ENCODE results near the gene SRRM2. TPM values are rescaled to one million over a fixed set of nuclear protein-coding genes. Genes with fewer than 3 reads are reported as not detected.

The SRRM2 gene
- 635 and 680 TPM in 2 replicates for total RNA-seq

DNA sequence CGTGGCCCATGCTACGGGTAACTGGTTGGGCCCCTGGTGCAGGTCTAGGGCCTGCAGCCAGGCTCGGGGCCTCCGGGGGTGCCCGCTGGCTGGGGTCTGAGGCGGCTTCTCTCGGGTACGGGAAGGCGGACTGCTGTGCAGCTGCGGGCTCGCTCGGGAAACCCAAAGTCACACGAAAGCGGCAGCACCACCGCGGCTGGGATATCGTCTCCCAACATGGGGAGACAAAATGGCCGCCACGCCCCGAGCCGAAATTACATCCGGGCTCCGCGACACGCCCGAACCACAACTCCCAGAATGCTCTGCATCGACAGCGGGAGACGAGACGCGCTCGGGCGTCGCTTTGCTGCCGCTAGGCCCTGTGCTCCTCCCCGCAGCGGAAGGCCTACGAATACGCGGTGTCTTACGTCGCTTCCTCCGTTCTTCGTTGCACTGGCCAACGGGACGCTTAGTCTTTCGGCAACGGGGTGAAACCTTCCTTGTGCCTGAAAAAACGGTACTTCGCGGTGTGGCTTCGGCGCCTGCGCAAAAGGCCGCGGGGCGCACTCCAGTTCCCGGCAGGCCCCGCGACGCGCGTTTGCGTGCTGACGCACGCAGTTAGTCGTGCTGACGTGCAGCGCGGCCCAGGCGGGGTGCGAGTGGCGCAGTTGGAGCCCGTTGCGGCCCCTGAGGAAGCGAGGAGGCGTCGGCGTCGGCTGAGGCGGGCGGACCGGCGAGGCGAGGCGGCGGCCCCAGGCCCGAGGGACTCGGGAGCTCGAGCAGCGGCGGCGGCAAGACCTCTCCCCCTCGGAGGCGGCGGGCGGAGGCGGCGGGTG, at the start of gene SRRM2:
Gene SRRM2 (plus strand): TSS at position 604 of the 815 bp plus-strand sequence. CDS start 3,727 bp downstream, outside the sequence.
- peak; percentile 99 for DNase-seq
- peaks cover 53% of the 10 kb centered on the region for H3K4me1 Mint-ChIP-seq
- H3K4me3 Mint-ChIP-seq = peak within 1 kb of the TSS; percentile 90
- H3K27ac Mint-ChIP-seq = peak within 1 kb of the TSS; percentile 99
- H3K27me3 Mint-ChIP-seq = no peaks in the 10 kb centered on the region
- intact Hi-C loops (cut with micrococcal nuclease) = loop anchor here (1.0 to 5.0 kb wide), 4 partner anchors 25 to 595 kb away; partner anchors contain the start of genes ELOB, KCTD5 and TRAF7
- peaks cover 4% of the 10 kb centered on the region for H3K9me3 Mint-ChIP-seq
- peaks cover 54% of the 10 kb centered on the region for H3K36me3 Mint-ChIP-seq (ENCODE audit: low read depth)

DNA sequence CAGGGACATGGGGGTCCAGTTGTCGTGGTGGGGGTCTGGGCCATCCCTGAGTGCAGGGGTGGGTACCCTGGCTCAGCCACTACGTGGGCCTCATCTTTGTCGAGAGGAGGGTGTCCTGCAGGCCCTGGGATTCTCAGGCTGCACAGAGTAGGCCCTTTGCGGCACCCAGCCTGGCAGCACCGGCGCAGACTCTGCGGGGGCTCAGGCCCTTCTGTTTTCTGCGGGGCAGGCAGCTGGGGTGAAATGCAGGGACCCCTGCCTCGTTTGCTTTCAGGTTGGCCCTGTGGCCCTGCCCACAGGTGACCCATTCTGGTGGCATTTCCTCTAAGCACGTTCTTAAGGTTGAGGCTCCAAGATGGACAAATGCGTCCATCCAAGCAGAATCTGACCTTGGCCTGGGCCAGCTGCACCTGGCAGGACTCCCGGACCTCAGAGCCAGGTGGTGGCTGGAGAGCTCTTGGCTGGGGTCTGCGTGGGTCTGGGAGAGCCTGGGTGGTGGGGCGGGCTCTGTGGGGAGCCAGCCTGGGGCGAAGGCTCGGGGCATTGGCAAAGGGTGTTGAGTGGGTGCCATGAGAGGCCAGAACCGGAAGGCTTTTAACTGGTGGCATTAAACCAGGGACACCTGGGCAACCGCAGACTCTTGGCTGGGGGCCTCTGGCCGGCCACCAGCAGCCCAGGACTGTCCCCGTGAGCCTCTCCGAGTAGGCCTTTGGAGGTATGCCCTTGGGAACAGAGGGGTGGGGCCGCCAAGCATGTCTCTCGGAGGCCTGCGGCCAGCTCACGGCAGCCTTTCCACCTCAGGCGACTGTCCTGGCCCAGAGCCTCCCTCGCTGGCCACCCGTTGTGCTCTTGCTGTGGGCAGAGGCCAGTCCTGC, 49.3 kb upstream of the SRRM2 start:
- H3K4me3 Mint-ChIP-seq = no peak overlapping the region
- DNase-seq = no peak
- H3K27me3 Mint-ChIP-seq = no peaks in the 10 kb centered on the region
- H3K9me3 Mint-ChIP-seq = no peaks in the 10 kb centered on the region
- intact Hi-C loops (cut with micrococcal nuclease) = no loop called here
- H3K4me1 Mint-ChIP-seq = no peaks in the 10 kb centered on the region
- peaks cover 22% of the 10 kb centered on the region for H3K36me3 Mint-ChIP-seq (ENCODE audit: low read depth)
- no peak overlapping the region for H3K27ac Mint-ChIP-seq

GRCh38 chr16:2704166-2704982, 48.1 kb upstream of the SRRM2 start:
- Mint-ChIP-seq H3K4me3 (no peak overlapping the region), H3K27me3 (no peaks in the 10 kb centered on the region), H3K27ac (no peak overlapping the region), H3K36me3 (ENCODE audit: low read depth) (peaks cover 24% of the 10 kb centered on the region), H3K4me1 (no peaks in the 10 kb centered on the region), H3K9me3 (no peaks in the 10 kb centered on the region)
- no peak for DNase-seq
- intact Hi-C loops (cut with micrococcal nuclease) = no loop called here

DNA sequence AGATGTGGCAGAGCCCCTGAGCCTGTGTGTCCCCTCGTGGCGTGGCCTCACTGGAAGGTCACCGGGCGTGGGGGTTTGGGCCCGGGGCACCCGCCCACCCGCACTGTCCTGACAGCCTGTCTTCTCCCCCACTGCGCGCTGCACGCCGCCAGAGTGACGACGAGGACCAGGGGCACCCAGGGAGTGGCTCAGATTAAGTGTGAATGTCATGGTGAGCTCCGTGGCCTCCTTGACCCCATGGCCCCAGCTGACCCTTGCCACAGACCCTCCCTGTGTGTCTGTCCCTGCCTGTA, 47.5 kb upstream of the SRRM2 start:
- Mint-ChIP-seq H3K27me3 (no peaks in the 10 kb centered on the region), H3K36me3 (ENCODE audit: low read depth) (peaks cover 20% of the 10 kb centered on the region), H3K4me1 (no peaks in the 10 kb centered on the region), H3K4me3 (no peak overlapping the region), H3K9me3 (no peaks in the 10 kb centered on the region), H3K27ac (no peak overlapping the region)
- DNase-seq = no peak
- intact Hi-C loops (cut with micrococcal nuclease) = no loop called here

GRCh38 chr16:2705351-2705750, 47.1 kb upstream of the SRRM2 start:
- intact Hi-C loops (cut with micrococcal nuclease) = no loop called here

GRCh38 chr16:2706085-2706484, 46.4 kb upstream of the SRRM2 start:
- Mint-ChIP-seq H3K36me3 (ENCODE audit: low read depth) (peaks cover 26% of the 10 kb centered on the region), H3K4me1 (no peaks in the 10 kb centered on the region)
- intact Hi-C loops (cut with micrococcal nuclease) = no loop called here

More at GRCh38 chr16:2705351-2705750, 47.1 kb upstream of the SRRM2 start:
- Mint-ChIP-seq H3K4me3 (no peak overlapping the region), H3K36me3 (ENCODE audit: low read depth) (peaks cover 22% of the 10 kb centered on the region), H3K27me3 (no peaks in the 10 kb centered on the region), H3K9me3 (no peaks in the 10 kb centered on the region), H3K4me1 (no peaks in the 10 kb centered on the region), H3K27ac (no peak overlapping the region)
- no peak for DNase-seq

DNA sequence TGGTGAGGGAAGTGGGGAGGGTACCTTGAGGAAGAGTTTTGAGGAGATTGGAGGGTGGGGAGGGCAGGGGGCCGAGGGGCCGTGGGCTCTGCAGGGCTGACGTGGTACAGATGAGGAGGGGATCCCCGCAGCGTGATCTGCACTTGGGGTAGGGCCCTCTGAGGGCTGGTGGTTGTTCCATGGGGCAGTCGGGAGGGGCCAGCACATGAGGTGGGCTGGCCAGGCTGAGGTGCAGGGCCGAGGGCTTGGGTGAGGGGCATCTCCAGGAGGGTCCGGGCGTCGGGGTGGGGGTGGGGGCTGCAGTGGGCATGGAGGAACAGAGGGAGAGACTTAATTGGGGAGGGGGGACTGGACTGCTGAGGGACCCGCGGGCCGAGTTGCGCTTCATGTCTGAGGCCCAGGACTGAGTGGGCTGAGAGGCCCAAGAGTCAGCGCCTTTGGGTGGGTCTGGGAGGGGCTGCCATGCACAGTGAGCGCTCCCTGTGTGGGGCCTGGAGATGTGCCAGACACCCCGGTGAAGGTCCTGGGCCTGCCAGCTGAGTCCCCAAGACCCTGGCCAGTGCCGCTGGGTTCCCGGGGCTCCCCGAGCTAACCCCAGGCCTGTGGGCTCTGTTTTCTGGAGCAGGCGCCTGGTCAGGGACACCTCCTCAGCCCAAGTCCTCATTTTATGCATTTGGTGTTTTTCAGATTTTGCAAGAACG, 45.7 kb upstream of the SRRM2 start:
- Mint-ChIP-seq H3K4me1 (no peaks in the 10 kb centered on the region), H3K27ac (no peak overlapping the region), H3K9me3 (no peaks in the 10 kb centered on the region), H3K4me3 (no peak overlapping the region), H3K27me3 (no peaks in the 10 kb centered on the region), H3K36me3 (ENCODE audit: low read depth) (peaks cover 26% of the 10 kb centered on the region)
- intact Hi-C loops (cut with micrococcal nuclease) = no loop called here
- DNase-seq = no peak

More at GRCh38 chr16:2706085-2706484, 46.4 kb upstream of the SRRM2 start:
- Mint-ChIP-seq H3K27ac (no peak overlapping the region), H3K4me3 (no peak overlapping the region), H3K9me3 (no peaks in the 10 kb centered on the region), H3K27me3 (no peaks in the 10 kb centered on the region)
- DNase-seq = no peak

GRCh38 chr16:2707368-2708289, 44.8 kb upstream of the SRRM2 start:
- Mint-ChIP-seq H3K27ac (no peak overlapping the region), H3K27me3 (no peaks in the 10 kb centered on the region), H3K4me3 (no peak overlapping the region), H3K9me3 (no peaks in the 10 kb centered on the region), H3K36me3 (ENCODE audit: low read depth) (peaks cover 20% of the 10 kb centered on the region), H3K4me1 (no peaks in the 10 kb centered on the region)
- no peak for DNase-seq
- intact Hi-C loops (cut with micrococcal nuclease) = no loop called here

DNA sequence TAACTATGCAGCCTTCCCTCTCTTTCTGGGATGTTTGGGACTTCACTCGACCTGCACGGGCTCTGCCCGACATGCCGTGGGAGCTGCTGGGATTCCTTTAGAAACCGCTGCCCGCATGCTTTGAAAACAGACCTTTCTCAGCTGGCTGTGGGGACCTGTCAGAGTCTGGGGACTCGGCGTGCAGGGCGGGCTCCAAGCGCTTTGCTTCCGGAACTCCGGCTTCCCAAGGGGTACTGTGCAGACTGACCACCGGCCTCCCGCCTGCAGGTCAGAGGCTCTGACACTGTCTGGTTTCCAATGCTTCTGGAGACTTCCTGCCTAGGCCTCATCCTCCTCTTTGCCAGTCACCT, 44.2 kb upstream of the SRRM2 start:
- no peak overlapping the region for H3K4me3 Mint-ChIP-seq
- no peaks in the 10 kb centered on the region for H3K9me3 Mint-ChIP-seq
- H3K36me3 Mint-ChIP-seq (ENCODE audit: low read depth) = peaks cover 20% of the 10 kb centered on the region
- H3K27me3 Mint-ChIP-seq = no peaks in the 10 kb centered on the region
- intact Hi-C loops (cut with micrococcal nuclease) = no loop called here
- DNase-seq = no peak
- no peaks in the 10 kb centered on the region for H3K4me1 Mint-ChIP-seq
- no peak overlapping the region for H3K27ac Mint-ChIP-seq

GRCh38 chr16:2708955-2709587, 43.4 kb upstream of the SRRM2 start:
- Mint-ChIP-seq H3K36me3 (ENCODE audit: low read depth) (peaks cover 20% of the 10 kb centered on the region), H3K27me3 (no peaks in the 10 kb centered on the region), H3K27ac (no peak overlapping the region), H3K4me3 (no peak overlapping the region), H3K9me3 (no peaks in the 10 kb centered on the region), H3K4me1 (no peaks in the 10 kb centered on the region)
- intact Hi-C loops (cut with micrococcal nuclease) = no loop called here
- DNase-seq = no peak

GRCh38 chr16:2709588-2709984, 42.9 kb upstream of the SRRM2 start:
- intact Hi-C loops (cut with micrococcal nuclease) = no loop called here
- Mint-ChIP-seq H3K4me3 (no peak overlapping the region), H3K27ac (no peak overlapping the region), H3K9me3 (no peaks in the 10 kb centered on the region), H3K4me1 (no peaks in the 10 kb centered on the region), H3K27me3 (no peaks in the 10 kb centered on the region), H3K36me3 (ENCODE audit: low read depth) (peaks cover 20% of the 10 kb centered on the region)
- no peak for DNase-seq

DNA sequence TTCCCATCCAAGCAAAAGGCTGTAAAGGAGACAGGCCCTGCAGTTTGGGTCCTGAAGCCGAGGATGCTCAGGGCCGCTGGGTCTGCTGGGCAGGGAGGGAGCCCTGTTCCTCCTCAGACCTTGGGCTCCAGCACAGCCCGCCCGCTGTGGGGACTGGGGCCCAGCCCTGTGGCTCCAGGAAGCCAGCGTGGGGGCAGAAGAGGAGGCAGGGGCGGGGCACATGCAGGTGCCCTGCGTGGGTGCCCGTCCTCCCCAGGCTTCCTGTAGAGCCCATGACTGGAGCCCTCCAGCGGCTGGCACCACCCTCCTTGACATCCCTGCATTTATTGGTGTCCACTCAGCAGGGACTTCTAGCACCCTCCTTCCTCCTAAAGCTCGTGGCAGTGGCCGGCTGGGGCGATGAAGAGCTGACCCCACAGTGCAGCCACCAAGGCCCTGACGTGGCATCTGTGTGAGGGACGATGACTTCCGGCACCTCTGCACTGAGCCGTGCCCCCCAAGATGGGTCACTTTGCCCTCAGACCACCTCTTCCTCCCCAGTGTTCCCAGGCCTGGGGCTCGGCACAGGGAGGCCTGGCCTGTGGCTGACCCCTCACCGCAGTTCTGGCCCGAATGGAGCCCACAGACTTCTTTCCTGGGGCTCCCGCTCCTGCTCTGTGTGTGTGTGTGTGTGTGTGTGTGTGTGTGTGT, 42.3 kb upstream of the SRRM2 start:
- Mint-ChIP-seq H3K9me3 (no peaks in the 10 kb centered on the region), H3K36me3 (ENCODE audit: low read depth) (peaks cover 18% of the 10 kb centered on the region), H3K4me3 (no peak overlapping the region), H3K4me1 (peaks cover 4% of the 10 kb centered on the region), H3K27ac (no peak overlapping the region), H3K27me3 (peaks cover 3% of the 10 kb centered on the region)
- intact Hi-C loops (cut with micrococcal nuclease) = no loop called here
- no peak for DNase-seq

All from activated CD4-positive, alpha-beta T cell treated with anti-CD3 and anti-CD28 coated beads, Interleukin-2, amount 10 ng/mL, durations not matched to agents 24 days and 14 days (primary cell).